ENCODE results near the gene TYW3. TPM values are rescaled to one million over a fixed set of nuclear protein-coding genes. Genes with fewer than 3 reads are reported as not detected.

TYW3 gene
- polyA plus RNA-seq, 3 donors = 5.0 to 6.0 (median 5.2) TPM

DNA sequence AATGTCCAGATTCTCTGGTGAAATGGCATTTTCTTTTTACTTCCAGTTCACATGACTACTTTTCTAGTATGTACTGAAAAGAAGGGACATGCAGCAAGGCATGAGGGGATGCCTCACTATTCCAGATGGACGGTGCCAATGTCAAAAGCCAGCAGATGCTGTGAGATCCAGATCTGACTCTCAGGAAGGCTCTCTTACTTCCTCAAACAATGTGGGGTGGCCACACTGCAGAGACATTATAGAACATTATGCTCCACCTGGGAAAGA, 17.8 kb upstream of the TYW3 start:
- Histone ChIP-seq H3K4me2 (replicated peaks; ENCODE audit: extremely low read depth, low read length, poor library complexity, severe bottlenecking) (no peak overlapping the region), H3K27ac (ENCODE audit: low read depth in 1 of 2, low read length in 2 of 2) (no peak overlapping the region), H3K4me1 (ENCODE audit: control insufficient read depth in 1 of 2, insufficient read depth in 2 of 2, low read length in 2 of 2) (no peaks in the 10 kb centered on the region), H4K20me1 (ENCODE audit: insufficient read depth, low read length) (no peaks in the 10 kb centered on the region), H3K9me3 (replicated peaks in 1 of 2; ENCODE audit: control insufficient read depth in 1 of 2, insufficient read depth in 1 of 2, low read length in 2 of 2) (no peaks in the 10 kb centered on the region), H3K9ac (ENCODE audit: insufficient read depth, low read length, poor library complexity, severe bottlenecking) (no peak overlapping the region), H3K4me3 (replicated peaks in 1 of 3; ENCODE audit: low read depth in 2 of 3, low read length in 3 of 3) (no peak overlapping the region), H3K79me2 (ENCODE audit: insufficient read depth, low read length) (no peaks in the 10 kb centered on the region), H3K27me3 (ENCODE audit: control insufficient read depth in 2 of 2, insufficient read depth in 2 of 2, low read length in 2 of 2) (no peaks in the 10 kb centered on the region), H3K36me3 (replicated peaks in 1 of 2; ENCODE audit: control insufficient read depth in 1 of 2, insufficient read depth in 2 of 2, low read length in 2 of 2) (no peaks in the 10 kb centered on the region), H2AFZ (ENCODE audit: insufficient read depth, low read depth, low read length, poor library complexity, severe bottlenecking) (no peak overlapping the region)
- TF ChIP-seq, protein P1, sequence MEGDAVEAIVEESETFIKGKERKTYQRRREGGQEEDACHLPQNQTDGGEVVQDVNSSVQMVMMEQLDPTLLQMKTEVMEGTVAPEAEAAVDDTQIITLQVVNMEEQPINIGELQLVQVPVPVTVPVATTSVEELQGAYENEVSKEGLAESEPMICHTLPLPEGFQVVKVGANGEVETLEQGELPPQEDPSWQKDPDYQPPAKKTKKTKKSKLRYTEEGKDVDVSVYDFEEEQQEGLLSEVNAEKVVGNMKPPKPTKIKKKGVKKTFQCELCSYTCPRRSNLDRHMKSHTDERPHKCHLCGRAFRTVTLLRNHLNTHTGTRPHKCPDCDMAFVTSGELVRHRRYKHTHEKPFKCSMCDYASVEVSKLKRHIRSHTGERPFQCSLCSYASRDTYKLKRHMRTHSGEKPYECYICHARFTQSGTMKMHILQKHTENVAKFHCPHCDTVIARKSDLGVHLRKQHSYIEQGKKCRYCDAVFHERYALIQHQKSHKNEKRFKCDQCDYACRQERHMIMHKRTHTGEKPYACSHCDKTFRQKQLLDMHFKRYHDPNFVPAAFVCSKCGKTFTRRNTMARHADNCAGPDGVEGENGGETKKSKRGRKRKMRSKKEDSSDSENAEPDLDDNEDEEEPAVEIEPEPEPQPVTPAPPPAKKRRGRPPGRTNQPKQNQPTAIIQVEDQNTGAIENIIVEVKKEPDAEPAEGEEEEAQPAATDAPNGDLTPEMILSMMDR (IDR thresholded peaks at IDR 0.05) = no peak
- H3K4me1 Mint-ChIP-seq = no peaks in the 10 kb centered on the region
- peaks cover 0 to 2% (median 0%) of the 10 kb centered on the region in 7 donors for H3K9me3 Mint-ChIP-seq
- WGBS (ENCODE audit: insufficient coverage) = 100% methylated on average over 1 of the region's 1 CpG
- no peak for DNase-seq
- intact Hi-C loops (cut with micrococcal nuclease) = no loop called here
- peaks cover 8 to 11% of the 10 kb centered on the region in 2 donors for H3K36me3 Mint-ChIP-seq
- no peak overlapping the region for H3K27ac Mint-ChIP-seq
- H3K27me3 Mint-ChIP-seq (ENCODE audit: low read depth in 3 of 3) = no peaks in the 10 kb centered on the region
- no peak overlapping the region for H3K4me3 Mint-ChIP-seq

DNA sequence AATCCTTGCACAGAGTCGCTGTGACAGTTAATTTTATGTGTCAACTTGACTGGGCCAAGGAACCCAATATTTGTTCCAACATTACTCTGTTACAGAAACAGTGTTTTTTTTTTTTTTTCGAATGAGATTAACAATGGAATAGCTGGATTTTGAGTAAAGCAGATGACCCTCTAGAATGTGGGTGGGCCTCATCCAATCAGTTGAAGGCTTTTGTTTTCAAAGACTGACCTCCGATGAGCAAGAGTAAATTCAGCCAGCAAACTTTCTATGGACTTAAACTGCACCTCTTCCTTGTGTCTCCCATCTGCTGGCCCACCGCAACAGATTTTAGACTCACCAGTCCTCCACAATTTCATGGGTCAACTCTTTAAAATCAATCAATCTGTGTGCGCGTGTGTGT, 17.1 kb upstream of the TYW3 start:
- Histone ChIP-seq H3K27ac (ENCODE audit: low read depth in 1 of 2, low read length in 2 of 2) (no peak overlapping the region), H3K4me1 (ENCODE audit: control insufficient read depth in 1 of 2, insufficient read depth in 2 of 2, low read length in 2 of 2) (no peaks in the 10 kb centered on the region), H3K4me2 (replicated peaks; ENCODE audit: extremely low read depth, low read length, poor library complexity, severe bottlenecking) (no peak overlapping the region), H3K4me3 (replicated peaks in 1 of 3; ENCODE audit: low read depth in 2 of 3, low read length in 3 of 3) (no peak overlapping the region), H3K9me3 (replicated peaks in 1 of 2; ENCODE audit: control insufficient read depth in 1 of 2, insufficient read depth in 1 of 2, low read length in 2 of 2) (no peaks in the 10 kb centered on the region), H4K20me1 (ENCODE audit: insufficient read depth, low read length) (no peaks in the 10 kb centered on the region), H2AFZ (ENCODE audit: insufficient read depth, low read depth, low read length, poor library complexity, severe bottlenecking) (no peak overlapping the region), H3K36me3 (replicated peaks in 1 of 2; ENCODE audit: control insufficient read depth in 1 of 2, insufficient read depth in 2 of 2, low read length in 2 of 2) (no peaks in the 10 kb centered on the region), H3K9ac (ENCODE audit: insufficient read depth, low read length, poor library complexity, severe bottlenecking) (no peak overlapping the region), H3K27me3 (ENCODE audit: control insufficient read depth in 2 of 2, insufficient read depth in 2 of 2, low read length in 2 of 2) (no peaks in the 10 kb centered on the region), H3K79me2 (ENCODE audit: insufficient read depth, low read length) (no peaks in the 10 kb centered on the region)
- DNase-seq = no peak
- no peak overlapping the region for H3K4me3 Mint-ChIP-seq
- no peak overlapping the region for H3K27ac Mint-ChIP-seq
- TF ChIP-seq, protein P1 (IDR thresholded peaks at IDR 0.05) = no peak
- H3K9me3 Mint-ChIP-seq = peaks cover 0 to under 1% (median 0%) of the 10 kb centered on the region in 7 donors
- no peaks in the 10 kb centered on the region for H3K4me1 Mint-ChIP-seq
- H3K27me3 Mint-ChIP-seq (ENCODE audit: low read depth in 3 of 3) = no peaks in the 10 kb centered on the region
- WGBS (ENCODE audit: insufficient coverage) = 100% methylated on average over 1 of the region's 6 CpGs
- H3K36me3 Mint-ChIP-seq = peaks cover 8 to 12% of the 10 kb centered on the region in 2 donors
- intact Hi-C loops (cut with micrococcal nuclease) = no loop called here
